HG02943 (cell line): ENCODE results near the gene RAB3B.
"Not testable (repeated sequence)": the region's sequence is repeated elsewhere in the genome, so short reads cannot be mapped to it uniquely, and the experiment has no call there.

ENCODE experiments used
- ATAC-seq: cut with Tn5 transposase; IDR thresholded peaks from one replicate; pipeline ENCODE4 v1.9.1; 2021; ENCODE audit warnings: mild to moderate bottlenecking, low read depth, moderate library complexity; ENCODE audit not compliant: unreplicated experiment

RAB3B gene, protein sequence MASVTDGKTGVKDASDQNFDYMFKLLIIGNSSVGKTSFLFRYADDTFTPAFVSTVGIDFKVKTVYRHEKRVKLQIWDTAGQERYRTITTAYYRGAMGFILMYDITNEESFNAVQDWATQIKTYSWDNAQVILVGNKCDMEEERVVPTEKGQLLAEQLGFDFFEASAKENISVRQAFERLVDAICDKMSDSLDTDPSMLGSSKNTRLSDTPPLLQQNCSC

DNA sequence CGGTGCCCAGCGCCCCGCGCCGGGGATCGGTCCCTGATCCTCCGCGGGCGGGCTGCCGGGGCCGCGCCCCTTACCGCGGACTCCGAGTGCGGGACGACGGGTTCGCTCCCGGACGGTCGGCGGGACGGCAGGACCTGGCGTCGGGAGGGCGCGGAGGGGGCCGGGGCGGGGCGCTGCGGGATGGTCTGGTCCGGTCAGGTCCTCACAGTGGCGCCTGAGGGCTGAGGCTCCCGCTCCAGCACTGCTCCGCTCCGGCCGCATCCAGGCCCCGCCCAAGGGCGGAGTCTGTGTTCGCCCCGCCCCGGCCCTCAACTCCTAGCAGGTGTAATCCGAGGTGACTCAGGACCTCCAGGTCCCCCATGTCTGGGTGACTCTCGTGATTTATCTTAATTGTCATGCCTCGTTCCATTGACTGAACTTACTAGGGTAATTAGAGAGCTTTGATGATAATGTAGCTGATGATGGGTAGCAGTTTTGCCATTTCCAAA lies at the start of gene RAB3B:
Gene RAB3B, minus strand, starts transcription at position 223 of the 488 bp plus-strand sequence. CDS start 13,583 bp downstream, outside the sequence.
- peak; percentile 73 for ATAC-seq

DNA sequence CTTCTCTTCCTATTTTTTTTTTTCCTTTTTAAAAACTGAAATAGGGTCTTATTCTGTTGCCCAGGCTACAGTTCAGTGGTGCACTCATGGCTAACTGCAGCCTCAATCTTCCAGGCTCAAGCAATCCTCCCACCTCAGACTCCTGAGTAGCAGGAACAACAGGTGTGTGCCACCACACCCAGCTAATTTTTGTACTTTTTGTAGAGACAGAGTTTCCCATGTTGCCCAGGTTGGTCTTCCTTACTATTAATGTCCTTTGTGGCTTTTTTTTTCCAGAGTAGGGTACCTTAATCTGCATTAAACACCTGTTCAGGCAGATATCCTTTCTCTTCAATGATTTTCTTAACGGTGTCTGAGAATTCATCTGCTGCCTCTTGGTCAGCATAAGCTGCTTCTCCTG lies 47.4 kb upstream of the RAB3B start:
- ATAC-seq: no peak

DNA sequence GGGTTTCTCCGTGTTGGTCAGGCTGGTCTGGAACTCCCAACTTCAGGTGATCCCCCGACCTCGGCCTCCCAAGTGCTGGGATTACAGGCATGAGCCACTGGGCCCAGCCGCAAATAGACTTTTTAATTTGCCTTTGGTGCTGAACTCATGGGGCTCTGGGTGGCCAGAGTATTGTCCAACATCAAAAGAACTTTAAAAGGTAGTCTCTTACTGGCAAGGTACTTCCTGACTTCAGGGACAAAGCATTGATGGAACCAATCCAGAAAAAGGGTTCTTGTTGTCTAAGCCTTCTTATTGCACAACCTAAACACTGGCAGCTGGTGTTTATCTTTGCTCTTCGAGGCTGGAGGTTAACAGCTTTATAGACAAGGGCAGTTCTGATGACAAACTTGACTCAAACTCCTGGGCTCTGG lies 46.9 kb upstream of the RAB3B start:
- ATAC-seq: no peak

DNA sequence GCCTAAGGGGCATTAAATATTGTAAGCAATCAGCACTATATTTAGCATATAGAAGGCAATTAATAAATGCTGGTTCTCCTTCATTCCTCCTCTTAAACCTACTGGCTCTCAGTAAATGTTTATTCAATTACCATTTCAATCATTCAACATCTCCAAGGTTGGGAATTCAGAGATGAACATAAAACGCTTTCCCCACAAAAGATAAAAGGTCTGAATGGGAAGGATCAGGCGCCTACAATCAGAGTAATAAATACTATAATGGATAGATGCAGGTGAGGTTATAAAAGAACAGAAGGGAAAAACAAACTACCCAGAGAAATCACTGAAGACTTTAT lies 43.5 kb upstream of the RAB3B start:
- no peak for ATAC-seq

DNA sequence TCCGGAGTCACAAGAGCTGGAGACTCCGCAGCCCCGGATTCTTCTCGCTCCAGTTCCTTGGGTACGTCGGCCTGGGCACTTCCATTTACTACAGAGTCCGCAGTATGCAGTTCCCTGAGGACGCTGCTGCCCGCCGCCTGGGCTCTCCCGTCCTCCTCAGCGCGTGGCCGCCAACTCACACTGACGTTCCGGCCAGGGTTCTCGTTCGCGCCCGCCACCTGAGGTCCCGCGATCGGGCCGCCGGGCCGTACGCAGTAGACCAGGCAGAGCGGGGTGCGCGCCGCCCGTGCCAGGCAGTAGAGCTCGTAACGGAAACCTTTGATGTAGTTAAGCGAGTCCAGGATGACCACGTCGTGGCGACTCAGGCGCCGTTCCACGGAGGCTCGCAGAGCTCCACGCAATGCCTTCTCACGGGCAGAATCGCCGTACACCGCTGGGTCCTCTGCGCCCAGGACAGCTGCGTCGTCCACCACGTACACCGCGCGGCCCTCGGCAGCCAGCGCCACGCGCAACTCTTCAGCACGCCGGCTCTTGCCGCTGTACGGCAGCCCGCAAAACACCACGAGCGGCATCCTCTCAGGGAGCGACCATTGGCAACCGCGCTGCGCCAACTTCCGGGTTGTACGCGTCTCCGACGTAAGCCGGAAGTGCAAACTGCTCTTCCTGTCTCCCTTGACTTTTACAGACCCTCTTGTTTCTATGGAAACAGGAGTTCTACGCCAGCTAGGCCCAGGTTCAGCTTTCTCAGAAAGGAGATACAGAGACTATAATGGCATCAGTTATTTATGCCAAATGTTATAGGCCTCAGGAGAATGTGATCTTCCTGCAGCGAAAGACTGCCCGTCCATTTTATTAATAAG lies 42.9 kb upstream of the RAB3B start, which contains the start of gene KTI12:
Gene KTI12, minus strand, starts transcription at position 621 of the 860 bp plus-strand sequence. Its CDS starts 49 bp downstream, at position 572.
- ATAC-seq: peak; percentile 80

DNA sequence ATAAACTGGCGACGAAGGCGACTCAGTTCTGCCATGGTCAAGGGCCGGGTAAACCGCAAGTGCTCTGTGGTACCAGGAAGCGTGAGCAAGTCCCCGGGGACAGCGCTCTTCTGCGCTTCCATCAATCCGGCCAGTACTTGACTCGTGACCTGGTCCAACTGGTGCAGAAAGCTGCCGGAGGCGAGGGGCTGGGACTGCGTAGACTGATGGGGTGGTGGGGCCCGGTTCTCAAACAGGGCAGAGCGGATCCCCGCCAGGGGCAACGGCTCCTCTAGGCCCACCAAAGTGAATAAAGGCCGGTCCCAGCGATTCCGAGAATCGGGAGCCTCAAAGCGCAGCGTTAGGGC lies 42.3 kb upstream of the RAB3B start:
- ATAC-seq: peak; percentile 39

DNA sequence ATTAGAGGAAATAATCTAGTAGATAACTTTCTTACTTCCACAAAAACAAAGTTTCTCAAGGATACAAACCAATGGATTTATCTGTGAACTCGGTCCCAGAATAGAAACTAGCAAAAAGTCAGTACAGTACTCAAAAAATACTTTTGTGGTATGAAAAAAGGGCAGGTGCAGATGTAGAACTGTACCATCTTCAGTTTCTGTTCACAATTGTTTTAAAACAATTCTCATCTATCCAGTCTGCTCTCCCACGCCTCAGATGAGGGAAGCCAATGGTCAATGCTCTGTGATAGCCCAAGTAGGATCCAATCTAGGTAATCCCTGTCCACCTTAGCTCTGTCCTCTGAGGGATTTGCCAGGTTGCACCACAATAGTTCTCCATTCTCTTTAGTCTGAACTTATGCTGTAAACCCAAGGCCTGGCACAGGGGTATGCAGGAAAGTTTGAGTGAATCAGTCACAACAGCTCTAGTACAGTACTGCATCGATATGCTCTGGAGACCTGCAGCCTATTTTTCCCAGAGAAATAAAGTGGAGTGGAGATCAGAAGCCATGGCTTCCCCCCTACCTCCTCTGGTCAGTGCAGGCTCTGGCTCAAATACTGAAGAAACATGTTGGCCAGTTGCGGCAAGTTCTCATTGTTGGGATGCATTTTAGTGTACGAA lies 41.8 kb upstream of the RAB3B start:
- ATAC-seq: no peak

DNA sequence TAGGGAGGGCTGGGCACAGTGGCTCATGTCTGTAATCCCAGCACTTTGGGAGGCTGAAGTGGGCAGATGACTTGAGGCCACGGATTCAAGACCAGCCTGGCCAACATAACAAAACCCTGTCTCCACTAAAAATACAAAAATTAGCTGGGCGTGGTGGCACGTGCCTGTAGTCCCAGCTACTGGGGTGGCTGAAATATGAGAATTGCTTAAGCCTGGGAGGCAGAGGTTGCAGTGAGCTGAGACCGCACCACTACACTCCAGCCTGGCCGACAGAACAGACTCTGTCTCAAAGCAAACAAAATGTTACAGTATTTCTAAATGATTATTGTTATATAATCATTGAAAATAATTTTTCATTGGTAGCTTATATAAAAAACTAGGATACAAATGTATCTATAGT lies 38.3 kb upstream of the RAB3B start:
- ATAC-seq: not testable (repeated sequence)

DNA sequence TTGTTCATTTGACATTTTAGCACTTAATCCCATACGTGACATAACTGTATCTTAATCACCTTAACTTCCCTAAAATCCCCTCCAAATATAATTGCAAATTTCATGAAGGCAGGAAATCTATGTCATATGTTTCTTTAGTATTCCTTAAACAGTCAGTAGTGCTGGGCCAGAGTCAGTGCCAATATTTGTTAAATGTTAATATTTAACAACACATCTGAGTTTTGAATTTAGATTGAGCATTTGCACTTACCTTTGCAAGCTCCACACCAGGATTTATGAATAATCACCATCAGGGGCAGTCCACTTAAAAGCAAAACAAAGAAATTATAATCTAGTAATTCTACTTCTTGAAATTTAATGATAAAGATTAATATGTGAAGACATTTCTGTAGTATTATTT lies 37.8 kb upstream of the RAB3B start:
- no peak for ATAC-seq

DNA sequence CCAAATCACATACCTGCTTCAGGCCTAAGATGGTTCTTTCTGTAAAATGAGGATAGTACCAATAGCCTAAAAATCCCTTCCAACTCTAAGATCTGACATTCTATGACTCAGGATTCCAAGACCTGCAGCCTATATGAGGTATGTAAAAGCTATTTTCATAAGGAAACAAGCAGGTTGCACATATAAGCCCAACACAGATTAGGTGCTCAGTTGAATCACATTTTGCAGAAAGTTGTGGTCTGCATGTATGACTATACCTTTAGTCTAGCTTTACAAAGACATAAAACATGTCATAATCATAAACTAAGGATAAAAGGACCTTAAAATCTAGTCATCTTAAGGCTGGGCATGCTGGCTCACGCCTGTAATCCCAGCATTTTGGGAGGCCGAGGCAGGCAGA lies 35.8 kb upstream of the RAB3B start:
- ATAC-seq: no peak

DNA sequence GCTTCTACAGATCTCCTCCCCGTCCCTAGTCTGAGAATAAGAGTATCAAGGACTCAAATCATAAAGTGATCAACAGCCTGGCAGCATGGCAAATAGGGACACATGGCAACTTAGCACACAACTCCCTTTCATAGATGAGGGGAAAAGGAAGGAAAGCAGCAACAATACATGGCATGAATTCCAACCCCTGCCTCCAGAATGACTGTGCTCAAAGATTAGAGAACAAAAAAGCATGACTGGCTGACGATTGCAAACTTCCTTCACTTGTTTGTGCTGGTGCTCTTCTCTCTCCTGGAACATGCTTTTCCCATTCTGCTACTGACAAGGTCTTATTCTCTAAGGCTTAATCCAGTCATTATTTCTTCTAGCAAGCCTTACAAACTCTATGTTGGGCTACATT lies 31.6 kb upstream of the RAB3B start:
- ATAC-seq: no peak

DNA sequence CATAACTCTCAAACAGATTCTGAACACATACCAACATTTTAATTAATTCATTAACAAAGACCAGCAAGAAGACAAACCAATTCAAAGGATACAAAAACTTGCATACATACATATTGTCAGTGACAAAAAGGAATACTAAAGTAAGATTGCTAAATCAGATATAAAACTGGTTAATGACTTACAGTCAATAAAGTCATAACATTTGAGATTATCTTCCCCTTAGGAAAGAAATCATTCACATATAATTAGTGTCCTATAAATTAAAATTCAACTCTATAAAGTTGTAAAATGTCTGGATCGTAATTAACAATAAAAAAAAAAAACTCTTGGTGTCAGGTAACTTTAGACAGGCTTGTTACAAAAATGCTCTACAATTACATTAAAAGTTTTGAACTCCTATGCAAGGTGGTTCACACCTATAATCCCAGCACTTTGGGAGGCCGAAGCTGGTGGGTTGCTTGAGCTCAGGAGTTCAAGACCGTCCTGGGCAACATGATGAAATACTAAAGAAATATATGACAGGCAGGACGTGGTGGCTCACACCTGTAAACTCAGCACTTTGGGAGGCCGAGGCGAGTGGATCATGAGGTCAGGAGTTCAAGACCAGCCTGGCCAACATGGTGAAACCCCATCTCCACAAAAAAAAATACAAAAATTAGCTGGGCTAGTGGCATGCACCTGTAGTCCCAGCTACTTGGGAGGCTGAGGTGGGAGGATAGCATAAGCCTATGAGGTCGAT lies 17.7 kb upstream of the RAB3B start:
- ATAC-seq: no peak

DNA sequence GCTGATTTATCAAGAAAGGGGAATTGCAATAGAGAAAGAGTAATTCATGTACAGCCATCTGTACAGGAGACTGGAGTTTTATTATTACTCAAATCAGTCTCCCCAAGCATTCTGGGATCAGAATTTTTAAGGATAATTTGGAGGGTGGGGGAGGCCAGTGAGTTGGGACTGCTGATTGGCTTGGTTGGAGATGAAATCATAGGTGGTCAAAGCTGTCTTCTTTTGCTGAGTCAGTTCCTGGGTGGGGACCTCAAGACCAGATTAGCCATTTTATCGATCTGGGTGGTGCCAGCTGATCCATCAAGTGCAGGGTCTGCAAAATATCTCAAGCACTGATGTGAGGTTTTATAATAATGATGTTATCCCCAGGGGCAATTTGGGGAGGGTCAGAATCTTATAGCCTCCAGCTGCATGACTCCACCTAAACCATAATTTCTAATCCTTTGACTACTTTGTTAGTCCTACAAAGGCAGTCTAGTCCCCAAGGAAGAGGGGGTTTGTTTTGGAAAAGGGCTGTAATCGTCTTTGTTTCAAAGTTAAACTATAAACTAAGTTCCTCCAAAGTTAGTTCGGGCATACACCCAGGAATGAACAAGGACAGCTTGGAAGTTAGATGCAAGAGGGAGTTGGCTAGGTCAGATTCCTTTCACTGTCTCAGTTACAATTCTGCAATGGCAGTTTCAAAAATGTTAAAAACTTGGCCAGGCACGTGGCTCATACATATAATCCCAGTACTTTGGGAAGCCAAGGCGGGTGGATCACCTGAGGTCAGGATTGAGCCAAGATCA lies 16.9 kb upstream of the RAB3B start:
- no peak for ATAC-seq

DNA sequence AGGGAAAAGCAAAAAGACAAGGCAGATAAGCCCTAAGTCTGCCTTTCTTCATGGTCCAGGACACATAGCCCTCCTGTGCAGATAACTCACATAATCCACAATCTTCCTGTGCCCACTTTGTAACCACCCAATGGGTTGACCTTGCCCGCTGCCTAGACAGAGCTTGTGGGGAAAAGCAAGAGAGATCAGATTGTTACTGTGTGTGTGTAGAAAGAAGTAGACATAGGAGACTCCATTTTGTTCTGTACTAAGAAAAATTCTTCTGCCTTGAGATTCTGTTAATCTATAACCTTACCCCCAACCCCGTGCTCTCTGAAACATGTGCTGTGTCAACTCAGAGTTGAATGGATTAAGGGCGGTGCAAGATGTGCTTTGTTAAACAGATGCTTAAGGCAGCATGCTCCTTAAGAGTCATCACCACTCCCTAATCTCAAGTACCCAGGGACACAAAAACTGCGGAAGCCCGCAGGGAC lies 15.6 kb upstream of the RAB3B start:
- ATAC-seq: not testable (repeated sequence)

DNA sequence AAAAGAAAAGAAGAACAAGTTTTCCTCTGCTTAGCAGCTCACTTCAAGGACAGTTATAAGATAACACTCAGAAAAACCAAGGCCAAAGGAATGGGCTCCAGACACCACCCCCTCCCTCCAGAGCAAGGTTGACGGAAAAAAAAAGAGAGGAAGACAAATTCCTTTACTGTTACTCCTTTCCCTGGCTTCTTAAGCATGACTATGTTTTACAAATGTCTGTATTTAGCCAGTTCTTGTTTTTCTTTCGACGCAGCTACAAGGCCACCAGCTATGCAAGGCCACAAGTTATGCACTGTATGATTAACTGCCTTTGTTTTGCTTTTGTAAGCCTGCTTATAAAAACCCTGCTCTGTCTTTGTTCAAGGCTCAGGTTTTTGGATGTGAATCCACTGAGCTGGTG lies 15.0 kb upstream of the RAB3B start:
- ATAC-seq: not testable (repeated sequence)

DNA sequence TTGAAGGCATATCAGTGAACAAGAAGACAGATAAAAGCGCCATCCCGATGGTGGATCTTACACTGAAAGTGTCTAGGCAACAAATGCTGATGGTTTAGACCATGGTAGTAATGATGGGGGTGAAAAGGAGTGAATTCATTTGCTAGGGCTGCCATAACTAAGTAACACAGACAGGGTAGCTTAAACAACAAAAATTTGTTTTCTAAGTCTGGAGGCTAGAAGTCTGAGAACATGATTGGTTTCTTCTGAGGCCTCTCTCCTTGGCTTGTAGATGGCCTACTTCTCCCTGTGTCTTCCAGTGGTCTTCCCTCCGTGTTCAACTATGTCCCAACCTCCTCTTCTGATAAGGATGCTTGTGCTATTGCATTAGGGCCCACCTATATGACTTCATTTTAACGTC lies 13.4 kb upstream of the RAB3B start:
- no peak for ATAC-seq

DNA sequence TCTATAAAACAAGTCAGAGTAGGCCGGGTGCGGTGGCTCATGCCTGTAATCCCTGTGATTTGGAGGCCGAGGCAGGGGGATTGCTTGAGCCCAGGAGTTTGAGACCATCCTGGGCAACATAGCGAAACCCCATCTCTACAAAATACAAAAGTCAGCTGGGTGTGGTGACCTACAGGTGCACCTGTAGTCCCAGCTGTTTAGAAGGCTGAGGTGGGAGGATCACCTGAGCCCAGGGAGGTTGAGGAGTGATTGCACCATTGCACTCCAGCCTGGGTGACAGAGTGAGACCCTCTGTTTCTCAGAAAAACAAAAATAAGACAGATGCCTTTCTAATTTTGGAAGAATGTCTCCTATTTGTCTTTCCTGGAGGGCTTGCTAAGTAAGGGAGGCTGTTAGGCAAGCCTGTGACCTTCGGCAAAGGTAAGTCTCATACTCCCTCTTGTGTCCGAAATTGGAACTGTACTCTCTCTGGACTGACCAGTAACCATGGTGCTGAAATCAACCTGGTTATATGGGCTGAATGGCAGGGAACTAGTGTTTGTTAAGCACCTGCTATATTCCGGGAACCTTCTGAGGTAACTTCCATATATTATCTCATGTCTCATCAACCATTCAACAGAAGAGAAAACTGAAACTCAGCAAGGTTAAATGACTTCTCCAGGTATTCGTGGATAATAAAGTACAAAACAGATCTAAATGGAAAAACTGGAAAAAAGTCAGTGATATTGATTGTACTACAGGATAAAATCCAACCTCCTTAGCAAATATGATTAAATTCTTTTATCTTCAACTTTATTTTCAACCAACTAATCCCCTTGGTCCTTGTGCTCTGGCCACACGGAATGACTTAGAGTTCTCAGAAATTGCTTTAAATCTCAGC lies 11.8 kb upstream of the RAB3B start:
- ATAC-seq: peak; percentile 73

DNA sequence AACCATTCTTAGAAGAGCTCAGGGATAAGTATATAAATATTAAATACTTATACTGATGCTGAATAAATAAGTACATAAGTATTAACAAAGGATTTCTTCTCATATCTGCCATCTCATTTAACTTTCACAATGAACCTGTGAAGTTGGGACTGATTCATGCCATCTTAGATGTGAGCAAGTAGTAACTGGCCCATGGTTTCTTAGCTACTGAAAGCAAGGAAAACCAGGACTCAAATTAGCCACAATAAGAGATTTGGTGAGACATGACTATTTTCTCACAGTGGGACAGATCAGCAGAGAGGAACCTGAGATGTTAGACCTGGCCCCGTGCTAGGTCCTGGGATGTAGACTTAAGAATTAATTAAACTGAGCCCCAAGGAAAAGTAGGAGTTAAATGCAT lies 8.2 kb upstream of the RAB3B start:
- ATAC-seq: no peak

DNA sequence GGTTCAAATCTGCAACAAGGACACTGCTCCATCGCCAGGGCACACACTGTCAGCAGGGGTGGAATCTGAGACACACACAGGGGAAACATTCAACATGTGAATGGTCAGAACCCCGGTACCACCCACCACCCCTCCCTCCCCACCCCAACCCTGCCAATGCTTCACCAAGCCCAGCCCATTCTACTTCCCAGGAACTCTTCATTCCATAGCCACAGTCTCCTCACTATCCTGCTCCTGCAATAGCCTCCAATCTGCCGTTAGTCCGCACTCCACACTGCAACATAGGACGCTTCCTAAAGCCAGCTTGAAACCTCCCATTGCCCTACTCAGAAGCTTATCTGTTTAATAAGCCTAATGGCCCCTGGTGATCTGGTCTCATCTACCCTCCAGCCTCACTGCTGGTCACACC lies 7.5 kb upstream of the RAB3B start:
- no peak for ATAC-seq
